ENCODE results near the gene DUOXA2.
"Not testable (repeated sequence)": the region's sequence is repeated elsewhere in the genome, so short reads cannot be mapped to it uniquely, and the experiment has no call there.

Gene DUOXA2

GRCh38 chr15:45097466-45097865, 16.7 kb upstream of the DUOXA2 start:
- TF ChIP-seq, protein P1, sequence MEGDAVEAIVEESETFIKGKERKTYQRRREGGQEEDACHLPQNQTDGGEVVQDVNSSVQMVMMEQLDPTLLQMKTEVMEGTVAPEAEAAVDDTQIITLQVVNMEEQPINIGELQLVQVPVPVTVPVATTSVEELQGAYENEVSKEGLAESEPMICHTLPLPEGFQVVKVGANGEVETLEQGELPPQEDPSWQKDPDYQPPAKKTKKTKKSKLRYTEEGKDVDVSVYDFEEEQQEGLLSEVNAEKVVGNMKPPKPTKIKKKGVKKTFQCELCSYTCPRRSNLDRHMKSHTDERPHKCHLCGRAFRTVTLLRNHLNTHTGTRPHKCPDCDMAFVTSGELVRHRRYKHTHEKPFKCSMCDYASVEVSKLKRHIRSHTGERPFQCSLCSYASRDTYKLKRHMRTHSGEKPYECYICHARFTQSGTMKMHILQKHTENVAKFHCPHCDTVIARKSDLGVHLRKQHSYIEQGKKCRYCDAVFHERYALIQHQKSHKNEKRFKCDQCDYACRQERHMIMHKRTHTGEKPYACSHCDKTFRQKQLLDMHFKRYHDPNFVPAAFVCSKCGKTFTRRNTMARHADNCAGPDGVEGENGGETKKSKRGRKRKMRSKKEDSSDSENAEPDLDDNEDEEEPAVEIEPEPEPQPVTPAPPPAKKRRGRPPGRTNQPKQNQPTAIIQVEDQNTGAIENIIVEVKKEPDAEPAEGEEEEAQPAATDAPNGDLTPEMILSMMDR (IDR thresholded peaks at IDR 0.05; ENCODE audit: low read depth, low read length, missing control alignments), result no peak
- H3K36me3 ChIP-seq (replicated peaks), result no peaks in the 10 kb centered on the region
- no peak overlapping the region for H3K4me3 ChIP-seq (ENCODE audit: low read depth, low read length)
- in situ Hi-C loops (cut with HindIII; ENCODE audit: low pct_ligation_motif_present, low sequenced_read_pairs), result no loop called here
- no peak for DNase-seq
- H3K27ac ChIP-seq, result no peak overlapping the region
- H3K27me3 ChIP-seq (replicated peaks), result no peaks in the 10 kb centered on the region

GRCh38 chr15:45099549-45100165, 14.5 kb upstream of the DUOXA2 start:
- DNase-seq, result no peak
- Histone ChIP-seq H3K36me3 (replicated peaks) (no peaks in the 10 kb centered on the region), H3K4me3 (ENCODE audit: low read depth, low read length) (no peak overlapping the region), H3K27me3 (replicated peaks) (no peaks in the 10 kb centered on the region), H3K27ac (no peak overlapping the region)
- TF ChIP-seq, protein P1 (IDR thresholded peaks at IDR 0.05; ENCODE audit: low read depth, low read length, missing control alignments), result no peak
- in situ Hi-C loops (cut with HindIII; ENCODE audit: low pct_ligation_motif_present, low sequenced_read_pairs), result no loop called here

GRCh38 chr15:45100884-45101625, 13.1 kb upstream of the DUOXA2 start:
- no peak for DNase-seq
- H3K36me3 ChIP-seq (replicated peaks), result no peaks in the 10 kb centered on the region
- TF ChIP-seq, protein P1 (IDR thresholded peaks at IDR 0.05; ENCODE audit: low read depth, low read length, missing control alignments), result no peak
- H3K27ac ChIP-seq, result no peak overlapping the region
- H3K4me3 ChIP-seq (ENCODE audit: low read depth, low read length), result no peak overlapping the region
- H3K27me3 ChIP-seq (replicated peaks), result no peaks in the 10 kb centered on the region
- in situ Hi-C loops (cut with HindIII; ENCODE audit: low pct_ligation_motif_present, low sequenced_read_pairs), result no loop called here

DNA sequence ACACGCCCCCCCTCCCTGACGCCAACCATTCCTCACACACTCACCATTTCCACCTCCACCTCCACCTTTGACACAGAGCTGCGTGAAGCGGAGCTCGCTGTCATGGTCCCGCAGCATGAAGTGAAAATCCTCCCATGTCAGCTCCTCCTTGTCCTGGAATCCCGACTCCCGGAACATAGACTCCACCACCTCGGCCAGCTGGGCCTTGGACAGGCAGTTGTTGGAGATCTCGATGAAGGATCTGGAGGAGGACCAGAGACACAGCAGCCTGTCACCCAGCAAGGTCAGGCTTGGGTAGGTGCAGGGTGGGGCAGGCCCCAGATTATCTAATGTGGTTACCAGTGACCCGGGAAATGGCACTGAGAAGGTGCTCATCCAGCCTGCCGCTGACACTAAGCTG, 12.4 kb upstream of the DUOXA2 start:
- TF ChIP-seq, protein P1 (IDR thresholded peaks at IDR 0.05; ENCODE audit: low read depth, low read length, missing control alignments), result no peak
- Histone ChIP-seq H3K27ac (no peak overlapping the region), H3K36me3 (replicated peaks) (no peaks in the 10 kb centered on the region), H3K27me3 (replicated peaks) (no peaks in the 10 kb centered on the region), H3K4me3 (ENCODE audit: low read depth, low read length) (no peak overlapping the region)
- in situ Hi-C loops (cut with HindIII; ENCODE audit: low pct_ligation_motif_present, low sequenced_read_pairs), result no loop called here
- no peak for DNase-seq

DNA sequence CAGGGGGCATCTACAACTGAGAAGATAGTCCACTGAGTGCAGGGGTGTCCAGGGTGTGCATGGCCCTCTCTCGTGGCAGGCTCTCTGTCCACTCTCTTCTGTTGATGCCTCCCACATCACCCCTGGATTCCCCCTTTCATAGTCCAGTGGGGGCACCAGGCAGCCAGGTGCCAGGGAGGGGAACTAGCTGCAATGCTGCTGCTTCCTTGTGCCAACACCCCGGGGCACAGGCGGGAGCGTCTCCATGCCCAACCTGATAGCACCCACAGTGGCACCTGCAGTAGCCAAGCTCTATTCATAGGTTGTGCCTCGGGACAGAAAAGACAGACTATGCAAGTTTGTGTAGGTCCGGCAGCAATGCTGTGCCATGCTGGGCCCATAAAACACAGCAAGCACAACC, 11.9 kb upstream of the DUOXA2 start:
- no peaks in the 10 kb centered on the region for H3K27me3 ChIP-seq (replicated peaks)

DNA sequence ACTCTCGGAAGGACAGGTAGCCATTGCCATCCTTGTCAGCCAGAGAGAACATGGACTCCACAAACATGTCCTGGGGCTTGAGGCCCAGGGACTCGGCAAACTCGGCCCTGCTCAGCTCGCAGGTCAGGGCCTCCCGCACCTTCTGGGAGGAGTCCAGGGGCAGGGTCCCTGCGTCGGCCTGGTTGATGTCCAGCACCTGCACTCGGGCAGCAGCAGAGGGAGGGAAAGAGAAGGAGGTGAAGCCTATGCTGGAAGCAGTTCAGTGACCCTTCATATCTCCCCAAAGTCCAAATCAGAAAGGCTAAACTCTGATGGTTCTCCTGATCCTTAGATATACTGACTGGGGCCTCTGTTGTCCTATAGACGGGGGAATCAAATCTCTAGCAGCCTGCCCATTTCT, 10.0 kb upstream of the DUOXA2 start:
- H3K4me3 ChIP-seq (ENCODE audit: low read depth, low read length); H3K36me3 ChIP-seq (replicated peaks); H3K27ac ChIP-seq; DNase-seq; in situ Hi-C loops (cut with HindIII; ENCODE audit: low pct_ligation_motif_present, low sequenced_read_pairs); H3K27me3 ChIP-seq (replicated peaks): not testable (repeated sequence)

More for the DNA sequence above, 11.9 kb upstream of the DUOXA2 start:
- DNase-seq, result no peak
- no peak overlapping the region for H3K4me3 ChIP-seq (ENCODE audit: low read depth, low read length)
- in situ Hi-C loops (cut with HindIII; ENCODE audit: low pct_ligation_motif_present, low sequenced_read_pairs), result no loop called here
- no peaks in the 10 kb centered on the region for H3K36me3 ChIP-seq (replicated peaks)
- no peak overlapping the region for H3K27ac ChIP-seq
- TF ChIP-seq, protein P1 (IDR thresholded peaks at IDR 0.05; ENCODE audit: low read depth, low read length, missing control alignments), result no peak

All from brain microvascular endothelial cell (primary cell).